Astrocyte of the spinal cord (primary cell): Measurements from ENCODE around the gene RSAD2.

Experiments used
- DNase-seq: peaks from one replicate; pipeline ENCODE4 v3.0.0; 2011; ENCODE audit warnings: low read depth, low spot score
- H3K4me3 ChIP-seq: 2 replicates; pipeline ENCODE4 v1.5.1; 2011; ENCODE audit warnings: low read depth, mild to moderate bottlenecking, low read length, moderate library complexity
- in situ Hi-C: cut with HindIII; loops from 2 replicates; pipeline ENCODE4 v1.10.0; 2017; ENCODE audit warnings: low sequenced_read_pairs
- TF ChIP-seq, protein P1 (sequence below): IDR thresholded peaks from 2 replicates; pipeline ENCODE4 v1.5.1; 2012; ENCODE audit warnings: low read depth, mild to moderate bottlenecking, low read length, inconsistent platforms

Gene RSAD2

DNA sequence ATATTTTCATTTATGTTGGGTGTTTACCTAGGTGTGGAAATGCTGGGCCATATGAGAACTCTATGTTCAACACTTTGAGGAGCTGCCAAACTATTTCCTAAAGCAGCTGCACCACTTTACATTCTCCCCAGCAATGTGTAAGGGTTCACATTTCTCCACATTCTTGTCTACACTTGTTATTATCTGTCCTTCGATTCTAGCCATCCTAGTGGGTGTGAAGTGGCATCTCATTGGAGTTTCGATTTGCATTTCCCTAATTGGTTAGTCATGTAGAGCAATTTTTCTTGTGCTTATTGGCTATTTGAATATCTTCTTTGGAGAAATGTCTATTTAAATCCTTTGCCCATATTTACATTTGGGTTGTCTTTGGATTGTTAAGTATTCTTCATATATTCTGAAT is 61.5 kb downstream of the RSAD2 start:
- in situ Hi-C loops = no loop called here
- TF ChIP-seq, protein P1, sequence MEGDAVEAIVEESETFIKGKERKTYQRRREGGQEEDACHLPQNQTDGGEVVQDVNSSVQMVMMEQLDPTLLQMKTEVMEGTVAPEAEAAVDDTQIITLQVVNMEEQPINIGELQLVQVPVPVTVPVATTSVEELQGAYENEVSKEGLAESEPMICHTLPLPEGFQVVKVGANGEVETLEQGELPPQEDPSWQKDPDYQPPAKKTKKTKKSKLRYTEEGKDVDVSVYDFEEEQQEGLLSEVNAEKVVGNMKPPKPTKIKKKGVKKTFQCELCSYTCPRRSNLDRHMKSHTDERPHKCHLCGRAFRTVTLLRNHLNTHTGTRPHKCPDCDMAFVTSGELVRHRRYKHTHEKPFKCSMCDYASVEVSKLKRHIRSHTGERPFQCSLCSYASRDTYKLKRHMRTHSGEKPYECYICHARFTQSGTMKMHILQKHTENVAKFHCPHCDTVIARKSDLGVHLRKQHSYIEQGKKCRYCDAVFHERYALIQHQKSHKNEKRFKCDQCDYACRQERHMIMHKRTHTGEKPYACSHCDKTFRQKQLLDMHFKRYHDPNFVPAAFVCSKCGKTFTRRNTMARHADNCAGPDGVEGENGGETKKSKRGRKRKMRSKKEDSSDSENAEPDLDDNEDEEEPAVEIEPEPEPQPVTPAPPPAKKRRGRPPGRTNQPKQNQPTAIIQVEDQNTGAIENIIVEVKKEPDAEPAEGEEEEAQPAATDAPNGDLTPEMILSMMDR = no peak
- H3K4me3 ChIP-seq = no peak overlapping the region
- no peak for DNase-seq

DNA sequence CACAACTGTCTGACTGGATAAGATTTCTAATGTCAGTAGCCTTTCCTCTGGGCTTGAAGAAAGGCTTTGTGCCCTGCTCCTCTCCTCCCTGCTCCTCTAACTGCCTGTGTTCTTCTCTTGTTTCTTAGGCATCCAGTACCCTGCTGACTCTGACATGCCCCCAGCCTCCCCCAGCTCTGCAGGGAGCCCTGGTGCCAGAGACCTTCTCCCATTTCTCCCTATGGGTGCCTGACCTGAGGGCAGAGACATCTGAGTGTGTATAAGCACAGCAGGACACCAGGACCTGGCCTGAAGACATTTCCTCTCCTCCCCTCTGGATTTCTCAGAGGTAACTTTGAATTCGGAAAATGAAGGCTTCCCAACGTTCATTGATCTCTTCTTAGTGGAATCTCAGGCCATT is 63.2 kb downstream of the RSAD2 start:
- H3K4me3 ChIP-seq = no peak overlapping the region
- in situ Hi-C loops = no loop called here
- TF ChIP-seq, protein P1 = no peak
- DNase-seq = no peak

DNA sequence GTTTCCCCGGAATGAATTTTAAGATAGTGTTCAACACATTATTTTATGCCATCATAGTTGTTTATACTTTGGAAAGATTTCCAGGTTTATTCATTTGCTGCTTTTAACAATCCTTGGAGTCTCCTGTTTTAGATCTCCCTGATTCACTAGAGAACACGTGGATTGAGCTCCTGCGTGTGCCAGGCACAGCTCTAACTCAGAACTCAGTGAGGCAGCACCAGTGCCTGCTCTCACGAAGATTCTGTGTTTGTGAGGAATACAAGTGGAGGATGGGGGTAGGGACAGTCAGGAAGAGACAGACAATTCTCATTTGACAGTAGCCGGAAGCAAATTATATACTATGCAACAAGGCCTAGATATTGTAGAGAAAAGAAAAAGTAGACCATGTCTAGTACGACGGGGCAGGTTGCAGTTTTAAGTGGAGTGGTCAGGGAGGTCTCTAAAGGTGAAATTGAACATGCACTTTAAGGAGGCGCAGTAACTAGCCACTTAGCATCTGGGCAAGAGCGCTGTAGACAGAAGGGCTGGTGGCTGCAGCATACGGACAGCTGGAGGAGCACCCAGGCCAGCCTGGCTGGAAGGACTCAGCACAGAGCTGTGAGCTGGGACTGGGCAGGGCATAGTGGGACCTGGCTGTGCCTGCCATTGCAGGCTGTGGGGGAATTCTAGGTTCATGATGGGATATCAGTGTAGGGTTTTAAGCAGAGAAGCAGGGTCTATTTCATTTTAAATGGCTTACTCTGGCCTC is 63.9 kb downstream of the RSAD2 start:
- no peak overlapping the region for H3K4me3 ChIP-seq
- no peak for DNase-seq
- in situ Hi-C loops = no loop called here
- TF ChIP-seq, protein P1 = no peak

DNA sequence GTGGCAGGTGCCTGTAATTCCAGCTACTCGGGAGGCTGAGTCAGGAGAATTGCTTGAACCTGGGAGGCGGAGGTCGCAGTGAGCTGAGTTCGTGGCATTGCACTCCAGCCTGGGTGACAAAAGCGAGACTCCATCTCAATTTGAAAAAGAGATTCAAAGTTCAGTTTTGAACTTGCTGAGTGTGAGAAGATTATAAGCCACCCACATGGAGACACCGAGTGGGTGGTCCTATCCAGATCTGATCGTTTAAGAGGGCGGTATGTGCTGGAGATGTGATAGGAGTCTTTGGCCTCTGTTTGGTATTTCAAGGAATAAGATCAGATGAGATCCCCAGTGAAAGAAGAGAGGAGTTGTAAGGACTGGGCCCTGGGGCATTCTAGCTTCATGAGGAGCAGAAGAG is 65.3 kb downstream of the RSAD2 start:
- TF ChIP-seq, protein P1 = no peak
- in situ Hi-C loops = no loop called here
- DNase-seq = no peak
- no peak overlapping the region for H3K4me3 ChIP-seq

DNA sequence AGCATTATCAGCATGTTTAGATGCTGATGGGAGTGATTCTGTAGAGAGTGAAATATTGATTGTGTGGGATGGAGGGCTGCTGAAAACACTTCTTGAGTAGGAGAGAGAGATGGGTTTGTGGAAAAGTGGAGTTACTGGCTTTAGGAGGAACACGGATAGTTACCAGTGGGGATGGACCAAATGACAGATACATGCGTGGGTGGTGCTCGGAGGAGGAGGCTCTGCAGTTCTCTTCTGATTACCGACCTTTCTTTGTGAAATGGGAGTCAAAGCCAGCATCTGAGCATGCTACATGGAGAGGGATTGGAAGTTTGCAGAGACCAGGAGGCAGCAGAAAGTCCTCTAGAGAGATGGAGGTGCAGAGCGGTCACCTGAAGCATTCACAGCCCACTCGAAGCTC is 65.9 kb downstream of the RSAD2 start:
- no peak for DNase-seq
- TF ChIP-seq, protein P1 = no peak
- no peak overlapping the region for H3K4me3 ChIP-seq
- in situ Hi-C loops = no loop called here

DNA sequence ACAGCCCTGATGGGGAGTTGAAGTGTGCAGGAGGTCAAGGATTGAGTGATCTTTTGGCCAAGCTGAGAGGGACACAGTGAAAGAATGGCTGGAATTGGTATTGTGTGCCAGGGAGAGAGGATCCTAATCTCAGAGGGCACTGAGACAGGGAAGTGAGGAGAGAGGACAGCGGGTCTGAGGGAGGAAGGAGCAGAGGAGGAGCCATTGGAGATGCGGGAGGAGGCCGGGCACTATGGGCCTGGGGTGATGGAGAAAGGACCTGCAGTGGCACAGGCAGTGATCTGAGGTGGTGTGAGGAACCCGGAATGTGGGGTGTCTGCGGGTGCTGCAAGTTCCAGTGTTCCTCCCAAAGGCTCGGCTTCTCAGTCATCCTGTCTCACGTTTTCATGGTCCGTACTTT is 66.4 kb downstream of the RSAD2 start:
- TF ChIP-seq, protein P1 = no peak
- no peak overlapping the region for H3K4me3 ChIP-seq
- in situ Hi-C loops = no loop called here
- no peak for DNase-seq
